ENCODE results near the gene SMCO2.

GRCh38 chr12:27498761-27499160, 52.2 kb downstream of the SMCO2 start:
- no peak for TF ChIP-seq CTCF (IDR thresholded peaks at IDR 0.05 in 2 of 3, conservative IDR thresholded peaks at IDR 0.05 in 1 of 3; ENCODE audit: borderline replicate concordance in 1 of 3, insufficient read depth in 1 of 3, low read depth in 2 of 3, low read length in 2 of 3)
- no peak for TF ChIP-seq ZFX (IDR thresholded peaks at IDR 0.05)
- TF ChIP-seq RAD21 (IDR thresholded peaks at IDR 0.05; ENCODE audit: low read depth), result no peak
- TF ChIP-seq EZH2 (IDR thresholded peaks at IDR 0.05), result no peak
- TF ChIP-seq MAX (IDR thresholded peaks at IDR 0.05), result no peak
- no peak for TF ChIP-seq POLR2A (IDR thresholded peaks at IDR 0.05; ENCODE audit: borderline replicate concordance, extremely low read depth, insufficient read depth, insufficient read length)
